Uterus (tissue), 2 donors: ENCODE results near the gene LIMS4.
"Not testable (repeated sequence)": the region's sequence is repeated elsewhere in the genome, so short reads cannot be mapped to it uniquely, and the experiment has no call there.

ENCODE experiments used
- CTCF ChIP-seq, 4 experiments: fragments of 200-600 bp in 2 of 4; fragments of 450-650 bp in 2 of 4; sonication (generic) in 2 of 4; IDR thresholded peaks; one replicate each; pipeline ENCODE4 v1.5.1; 2016 to 2019; ENCODE audit warnings: antibody characterized with exemption in 4 of 4, mild to moderate bottlenecking in 2 of 4, moderate library complexity in 1 of 4
- POLR2A ChIP-seq, 2 donors: fragments of 450-650 bp; IDR thresholded peaks; one replicate each; pipeline ENCODE4 v1.6.1; 2016; ENCODE audit warnings: antibody characterized with exemption in 2 of 2, mild to moderate bottlenecking in 1 of 2, moderate library complexity in 1 of 2

GRCh38 chr2:110499755-110500377 is 27.2 kb upstream of the LIMS4 start:
- not testable (repeated sequence) for TF ChIP-seq POLR2A, CTCF (IDR thresholded peaks at IDR 0.05)
